ENCODE measurements around the gene HOXC10.

HOXC10 gene

DNA sequence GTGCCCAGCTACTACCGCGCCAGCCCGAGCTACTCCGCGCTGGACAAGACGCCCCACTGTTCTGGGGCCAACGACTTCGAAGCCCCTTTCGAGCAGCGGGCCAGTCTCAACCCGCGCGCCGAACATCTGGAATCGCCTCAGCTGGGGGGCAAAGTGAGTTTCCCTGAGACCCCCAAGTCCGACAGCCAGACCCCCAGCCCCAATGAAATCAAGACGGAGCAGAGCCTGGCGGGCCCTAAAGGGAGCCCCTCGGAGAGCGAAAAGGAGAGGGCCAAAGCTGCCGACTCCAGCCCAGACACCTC lies 697 bp downstream of the HOXC10 start:
- H3K36me3 ChIP-seq (ENCODE audit: control insufficient read depth, insufficient read depth, low read length), result no peaks in the 10 kb centered on the region
- no peak overlapping the region for H3K4me3 ChIP-seq (replicated peaks; ENCODE audit: low read depth, low read length)
- peaks cover 6% of the 10 kb centered on the region for H3K27me3 ChIP-seq (replicated peaks; ENCODE audit: control insufficient read depth, insufficient read depth, low read length)
- DNase-seq (ENCODE audit: extremely low read depth, insufficient read length), result no peak
- no peak for TF ChIP-seq CTCF (IDR thresholded peaks at IDR 0.05; ENCODE audit: insufficient read depth, low read length, poor library complexity, severe bottlenecking)

GRCh38 chr12:53985994-53986685 lies 1.2 kb downstream of the HOXC10 start:
- peak overlapping the region; percentile 13; the same call in 1 of the 2 replicates for H3K4me3 ChIP-seq (replicated peaks; ENCODE audit: low read depth, low read length)
- H3K36me3 ChIP-seq (ENCODE audit: control insufficient read depth, insufficient read depth, low read length), result no peaks in the 10 kb centered on the region
- no peak for TF ChIP-seq CTCF (IDR thresholded peaks at IDR 0.05; ENCODE audit: insufficient read depth, low read length, poor library complexity, severe bottlenecking)
- peaks cover 8% of the 10 kb centered on the region for H3K27me3 ChIP-seq (replicated peaks; ENCODE audit: control insufficient read depth, insufficient read depth, low read length)
- DNase-seq (ENCODE audit: extremely low read depth, insufficient read length), result no peak

- H3K4me3 ChIP-seq (replicated peaks; ENCODE audit: low read depth, low read length), result no peak overlapping the region
- DNase-seq (ENCODE audit: extremely low read depth, insufficient read length), result no peak
- peaks cover 9% of the 10 kb centered on the region for H3K27me3 ChIP-seq (replicated peaks; ENCODE audit: control insufficient read depth, insufficient read depth, low read length)
- H3K36me3 ChIP-seq (ENCODE audit: control insufficient read depth, insufficient read depth, low read length), result no peaks in the 10 kb centered on the region
- TF ChIP-seq CTCF (IDR thresholded peaks at IDR 0.05; ENCODE audit: insufficient read depth, low read length, poor library complexity, severe bottlenecking), result no peak
Observed at GRCh38 chr12:53986686-53987483, 1.9 kb downstream of the HOXC10 start.

DNA sequence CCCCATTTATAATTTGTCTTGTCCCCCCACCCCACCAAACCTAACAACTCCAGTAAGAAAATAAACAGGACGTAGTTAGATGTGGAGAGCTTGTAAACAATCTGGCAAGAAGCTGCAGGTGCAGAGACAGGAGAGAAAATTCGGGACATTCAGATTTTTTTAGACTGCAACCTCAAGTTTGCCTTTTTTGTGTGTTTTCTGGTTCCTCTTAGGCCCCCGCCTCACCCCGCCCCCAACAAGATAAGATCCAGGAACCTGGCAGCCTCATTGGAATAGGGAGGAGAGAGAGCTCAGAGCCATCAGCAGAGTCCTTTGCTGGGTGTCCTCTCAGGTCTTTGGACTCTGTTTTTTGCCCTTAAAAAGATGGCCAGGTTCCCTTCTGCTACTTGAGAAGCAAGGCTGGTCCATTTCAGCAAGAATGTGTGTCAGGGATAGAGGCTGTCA lies 2.9 kb downstream of the HOXC10 start:
- H3K27me3 ChIP-seq (replicated peaks; ENCODE audit: control insufficient read depth, insufficient read depth, low read length), result peaks cover 11% of the 10 kb centered on the region
- no peak for DNase-seq (ENCODE audit: extremely low read depth, insufficient read length)

DNA sequence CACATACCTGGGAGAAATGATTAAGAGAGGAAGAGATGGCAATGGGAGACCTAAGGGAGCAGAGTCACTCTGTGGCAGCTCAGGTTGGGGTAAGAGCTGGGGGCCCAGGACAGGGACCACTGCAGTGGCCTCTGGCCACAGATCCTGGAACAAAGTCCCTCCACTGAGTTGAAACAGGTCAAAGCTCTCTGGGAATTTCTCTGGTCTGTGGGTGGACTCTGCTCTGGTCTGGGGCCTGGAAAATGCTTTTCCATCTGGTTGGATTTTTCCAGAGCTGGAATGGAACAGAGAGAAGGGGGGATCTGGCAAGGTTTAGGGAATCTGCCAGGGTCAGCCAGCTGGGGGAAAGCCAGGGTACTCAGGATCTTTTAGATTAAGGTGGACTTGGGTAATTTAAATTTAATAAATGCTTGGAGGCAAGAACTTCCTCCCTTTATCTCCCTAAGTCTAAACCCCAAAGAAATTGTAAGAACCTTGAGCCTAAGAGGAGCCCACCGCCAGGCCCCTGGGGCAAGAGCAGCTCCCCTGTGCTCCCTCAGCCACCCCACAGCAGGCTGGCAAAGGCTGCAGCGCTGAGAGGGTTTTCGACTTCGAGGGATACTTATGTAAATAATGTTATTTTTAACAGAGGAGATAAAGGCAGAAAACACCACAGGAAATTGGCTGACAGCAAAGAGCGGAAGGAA lies 3.7 kb downstream of the HOXC10 start:
- TF ChIP-seq CTCF (IDR thresholded peaks at IDR 0.05; ENCODE audit: insufficient read depth, low read length, poor library complexity, severe bottlenecking), result no peak
- Histone ChIP-seq H3K36me3 (ENCODE audit: control insufficient read depth, insufficient read depth, low read length) (no peaks in the 10 kb centered on the region), H3K4me3 (replicated peaks; ENCODE audit: low read depth, low read length) (no peak overlapping the region), H3K27me3 (replicated peaks; ENCODE audit: control insufficient read depth, insufficient read depth, low read length) (peaks cover 11% of the 10 kb centered on the region)
- DNase-seq (ENCODE audit: extremely low read depth, insufficient read length), result no peak

More for the DNA sequence above, 2.9 kb downstream of the HOXC10 start:
- H3K36me3 ChIP-seq (ENCODE audit: control insufficient read depth, insufficient read depth, low read length), result no peaks in the 10 kb centered on the region
- no peak for TF ChIP-seq CTCF (IDR thresholded peaks at IDR 0.05; ENCODE audit: insufficient read depth, low read length, poor library complexity, severe bottlenecking)
- no peak overlapping the region for H3K4me3 ChIP-seq (replicated peaks; ENCODE audit: low read depth, low read length)
